Measurements from ENCODE around the gene HPSE2.

GRCh38 chr10:99234041-99234790 is 1.4 kb downstream of the HPSE2 start:
- no peak for TF ChIP-seq CTCF (IDR thresholded peaks at IDR 0.05; ENCODE audit: borderline replicate concordance, extremely low read depth, low read length, poor library complexity, severe bottlenecking)
- no peak for TF ChIP-seq EZH2 (IDR thresholded peaks at IDR 0.05; ENCODE audit: borderline replicate concordance, low read depth, low read length, severe bottlenecking)

All from DND-41 (cell line).